Caco-2 (cell line): ENCODE data around the gene PSME1. TPM values are rescaled to one million over a fixed set of nuclear protein-coding genes. Genes with fewer than 3 reads are reported as not detected.
A peak's percentile ranks its signal among the peaks of the same experiment; 100 is the strongest.

Experiments
- BruUV-seq: library from RNA; stranded (reverse); fragments of 400-500 nt; replicated peaks from 2 replicates; lab custom pipeline; 2021; lab: Mats Ljungman, UMichigan
- CTCF ChIA-PET: fragments of 300-600 bp; sonication (Branson Sonifier 250); formaldehyde crosslinking; loops from one replicate; lab custom pipeline; 2022; ENCODE audit warnings: antibody characterized with exemption; lab: Charles Lee
- POLR2A ChIA-PET: fragments of 300-600 bp; sonication (Branson Sonifier 250); formaldehyde crosslinking; loops from one replicate; lab custom pipeline; 2022; ENCODE audit warnings: antibody characterized with exemption; lab: Charles Lee
- DNase-seq, 2 experiments: peaks; one replicate each; pipeline versions ENCODE4 v3.0.0 to v3.0.0-alpha.2; 2020 to 2022
- H3K27me3 ChIP-seq: replicated peaks from 2 replicates; pipeline ENCODE4 v1.6.0; 2011; ENCODE audit warnings: low read length; ENCODE audit not compliant: control insufficient read depth, insufficient read depth
- H3K36me3 ChIP-seq: 2 replicates; pipeline ENCODE4 v1.5.1; 2011; ENCODE audit warnings: low read length; ENCODE audit not compliant: control insufficient read depth, insufficient read depth
- H3K4me1 ChIP-seq: fragments of 250-450 bp; sonication (Bioruptor Pico); 2 replicates; pipeline ENCODE4 v1.5.1; 2020; ENCODE audit warnings: mild to moderate bottlenecking
- H3K4me3 ChIP-seq: 2 replicates; pipeline ENCODE4 v1.5.1; 2011; ENCODE audit warnings: low read depth, mild to moderate bottlenecking, control low read depth, low read length
- H3K9me3 ChIP-seq: fragments of 250-450 bp; sonication (Bioruptor Pico); 2 replicates; pipeline ENCODE4 v1.5.1; 2020; ENCODE audit warnings: mild to moderate bottlenecking, moderate library complexity
- H3K27ac Mint-ChIP-seq: one replicate; pipeline ENCODE4 v1.8.0; 2022; ENCODE audit warnings: mixed read lengths; ENCODE audit not compliant: unreplicated experiment
- H3K27me3 Mint-ChIP-seq: one replicate; pipeline ENCODE4 v1.8.0; 2022; ENCODE audit warnings: mixed read lengths; ENCODE audit not compliant: insufficient read depth, unreplicated experiment
- H3K36me3 Mint-ChIP-seq: one replicate; pipeline ENCODE4 v1.8.0; 2022; ENCODE audit warnings: mild to moderate bottlenecking, mixed read lengths; ENCODE audit not compliant: insufficient read depth, unreplicated experiment
- H3K4me1 Mint-ChIP-seq: one replicate; pipeline ENCODE4 v1.8.0; 2022; ENCODE audit warnings: low read depth, mixed read lengths; ENCODE audit not compliant: unreplicated experiment
- H3K4me3 Mint-ChIP-seq: one replicate; pipeline ENCODE4 v1.8.0; 2022; ENCODE audit warnings: mild to moderate bottlenecking, moderate library complexity, mixed read lengths; ENCODE audit not compliant: unreplicated experiment
- H3K9me3 Mint-ChIP-seq: one replicate; pipeline ENCODE4 v1.8.0; 2022; ENCODE audit warnings: mixed read lengths; ENCODE audit not compliant: unreplicated experiment
- CTCF ChIP-seq, 2 experiments: fragments of 200-600 bp in 1 of 2; IDR thresholded peaks; 1 replicate in 1 of 2; 2 replicates in 1 of 2; pipeline versions ENCODE4 v1.5.1 to v1.8.0; 2011 to 2022; ENCODE audit warnings: antibody characterized with exemption in 1 of 2, control low read depth in 1 of 2, inconsistent platforms in 1 of 2, low read depth in 1 of 2, low read length in 1 of 2, mild to moderate bottlenecking in 1 of 2, moderate library complexity in 1 of 2; ENCODE audit not compliant: insufficient read depth in 1 of 2, severe bottlenecking in 1 of 2, unreplicated experiment in 1 of 2
- intact Hi-C: fragments of 100-400 bp; cut with micrococcal nuclease; formaldehyde crosslinking; loops from one replicate; pipeline ENCODE4 v1.10.0; 2022; ENCODE audit not compliant: unreplicated experiment
- total RNA-seq: library from RNA; stranded (reverse); gene quantifications from 2 replicates; pipeline ENCODE4 v1.2.3, GENCODE V29; 2022

Gene PSME1
- total RNA-seq, 1 experiment from 2014 or later: 141 TPM

GRCh38 chr14:24160850-24161804 is 25.1 kb downstream of the PSME1 start, which contains the start of gene IRF9:
IRF9 (plus strand) TSS chr14:24161265; CDS start chr14:24162145, 880 bp downstream.
- BruUV-seq: TSS peak; percentile 62
- Mint-ChIP-seq H3K9me3 (no peaks in the 10 kb centered on the region), H3K36me3 (peaks cover 45% of the 10 kb centered on the region), H3K27ac (peak within 1 kb of the TSS; percentile 82), H3K4me1 (peaks cover 6% of the 10 kb centered on the region), H3K27me3 (no peaks in the 10 kb centered on the region), H3K4me3 (peak within 1 kb of the TSS; percentile 77)
- peak; percentile 88 for TF ChIP-seq CTCF (IDR thresholded peaks at IDR 0.05; ENCODE audit: insufficient read depth in 1 of 2, low read depth in 1 of 2, low read length in 1 of 2, severe bottlenecking in 1 of 2, unreplicated experiment in 1 of 2)
- peak; percentile 95 to 96 for DNase-seq
- CTCF ChIA-PET: interaction anchor here (0.6 to 2.3 kb wide), 20 partner anchors 11 to 1183 kb away, joined by 3 to 47 read pairs (median 4); partner anchors contain the start of genes CHMP4A, CIDEB, DCAF11 and EMC9
- Histone ChIP-seq H3K9me3 (no peaks in the 10 kb centered on the region), H3K27me3 (no peaks in the 10 kb centered on the region), H3K36me3 (peaks cover 2% of the 10 kb centered on the region), H3K4me1 (peaks cover 12% of the 10 kb centered on the region), H3K4me3 (peak within 1 kb of the TSS; percentile 29)
- POLR2A ChIA-PET: interaction anchor here (0.6 to 2.5 kb wide), 8 partner anchors 10 to 107 kb away, joined by 3 to 16 read pairs (median 6); partner anchors contain the start of genes DCAF11, EMC9, NRL and PCK2
- intact Hi-C loops: loop anchor here (1.0 kb wide), 7 partner anchors 14 to 147 kb away; partner anchors contain the start of genes DCAF11, EMC9, IPO4 and NRL

GRCh38 chr14:24162093-24162492 is 26.1 kb downstream of the PSME1 start:
- H3K27me3 ChIP-seq: no peaks in the 10 kb centered on the region
- no peak for DNase-seq
- POLR2A ChIA-PET: interaction anchor here (0.6 to 2.5 kb wide), 5 partner anchors 15 to 106 kb away, joined by 3 to 16 read pairs (median 7); partner anchors contain the start of genes DCAF11, NRL, PSME1 and PSME2
- BruUV-seq: no TSS peak
- peaks cover 2% of the 10 kb centered on the region for H3K36me3 ChIP-seq
- no peak overlapping the region for H3K4me3 ChIP-seq
- no peaks in the 10 kb centered on the region for H3K27me3 Mint-ChIP-seq
- TF ChIP-seq CTCF (IDR thresholded peaks at IDR 0.05; ENCODE audit: insufficient read depth in 1 of 2, low read depth in 1 of 2, low read length in 1 of 2, severe bottlenecking in 1 of 2, unreplicated experiment in 1 of 2): no peak
- peaks cover 12% of the 10 kb centered on the region for H3K4me1 ChIP-seq
- no peaks in the 10 kb centered on the region for H3K9me3 ChIP-seq
- peaks cover 38% of the 10 kb centered on the region for H3K36me3 Mint-ChIP-seq
- peaks cover 6% of the 10 kb centered on the region for H3K4me1 Mint-ChIP-seq
- H3K9me3 Mint-ChIP-seq: no peaks in the 10 kb centered on the region
- H3K27ac Mint-ChIP-seq: no peak overlapping the region
- peak overlapping the region; percentile 77 for H3K4me3 Mint-ChIP-seq
- CTCF ChIA-PET: interaction anchor here (0.7 to 2.3 kb wide), 3 partner anchors 15 to 58 kb away, joined by 6 to 47 read pairs (median 26); partner anchors contain the start of genes DCAF11, NRL, PSME2 and RNF31
- intact Hi-C loops: no loop called here

- CTCF ChIA-PET: no interaction called here
- Histone ChIP-seq H3K9me3 (no peaks in the 10 kb centered on the region), H3K36me3 (peaks cover 4% of the 10 kb centered on the region), H3K27me3 (no peaks in the 10 kb centered on the region), H3K4me3 (no peak overlapping the region), H3K4me1 (peaks cover 12% of the 10 kb centered on the region)
- Mint-ChIP-seq H3K4me3 (no peak overlapping the region), H3K27ac (no peak overlapping the region), H3K4me1 (peaks cover 6% of the 10 kb centered on the region), H3K36me3 (peaks cover 31% of the 10 kb centered on the region), H3K9me3 (no peaks in the 10 kb centered on the region), H3K27me3 (no peaks in the 10 kb centered on the region)
- intact Hi-C loops: no loop called here
- POLR2A ChIA-PET: no interaction called here
- no TSS peak for BruUV-seq
- no peak for TF ChIP-seq CTCF (IDR thresholded peaks at IDR 0.05; ENCODE audit: insufficient read depth in 1 of 2, low read depth in 1 of 2, low read length in 1 of 2, severe bottlenecking in 1 of 2, unreplicated experiment in 1 of 2)
- DNase-seq: no peak
Measured at GRCh38 chr14:24164518-24164991, 28.6 kb downstream of the PSME1 start.
